NCI-H524 (cell line): Measurements from ENCODE around the gene DPP6.

Source experiments
- DNase-seq, 2 experiments: peaks; one replicate each; lab custom pipeline; 2025; lab: John Stamatoyannopoulos, UW

DPP6 gene

GRCh38 chr7:154827007-154827406 lies 774.8 kb downstream of the DPP6 start:
- DNase-seq: no peak

- DNase-seq: peak in 1 of 2 experiments; percentile 41
These were observed 780.5 kb downstream of the DPP6 start for GRCh38 chr7:154832557-154833138.

- peak in 1 of 2 experiments; percentile 17 for DNase-seq
These were observed 783.8 kb downstream of the DPP6 start for GRCh38 chr7:154836021-154836448.

- no peak for DNase-seq
These were observed 784.9 kb downstream of the DPP6 start for GRCh38 chr7:154837087-154837486.

GRCh38 chr7:154837622-154838021 lies 785.4 kb downstream of the DPP6 start:
- DNase-seq: no peak

- no peak for DNase-seq
These were observed 787.9 kb downstream of the DPP6 start for GRCh38 chr7:154840086-154840485.

- DNase-seq: peak; percentile 5 to 44
These were observed 789.6 kb downstream of the DPP6 start for GRCh38 chr7:154841731-154842331.

GRCh38 chr7:154842591-154842990 lies 790.4 kb downstream of the DPP6 start:
- no peak for DNase-seq

- no peak for DNase-seq
These were observed 791.6 kb downstream of the DPP6 start for GRCh38 chr7:154843670-154844237.

- no peak for DNase-seq
These were observed 792.3 kb downstream of the DPP6 start for GRCh38 chr7:154844499-154844898.

GRCh38 chr7:154844955-154845354 lies 792.8 kb downstream of the DPP6 start:
- DNase-seq: no peak

GRCh38 chr7:154848464-154848863 lies 796.3 kb downstream of the DPP6 start:
- DNase-seq: no peak

GRCh38 chr7:154852205-154852604 lies 800.0 kb downstream of the DPP6 start:
- no peak for DNase-seq

GRCh38 chr7:154853063-154853726 lies 801.0 kb downstream of the DPP6 start:
- DNase-seq: no peak

- DNase-seq: no peak
These were observed 801.5 kb downstream of the DPP6 start for GRCh38 chr7:154853727-154854095.

- no peak for DNase-seq
These were observed 802.6 kb downstream of the DPP6 start for GRCh38 chr7:154854836-154855235.

GRCh38 chr7:154855366-154855765 lies 803.2 kb downstream of the DPP6 start:
- no peak for DNase-seq

GRCh38 chr7:154856733-154857132 lies 804.5 kb downstream of the DPP6 start:
- DNase-seq: no peak

GRCh38 chr7:154857240-154857639 lies 805.0 kb downstream of the DPP6 start:
- no peak for DNase-seq

- no peak for DNase-seq
These were observed 805.8 kb downstream of the DPP6 start for GRCh38 chr7:154857728-154858681.

GRCh38 chr7:154858836-154859537 lies 806.8 kb downstream of the DPP6 start:
- DNase-seq: no peak
